H9 (cell line): Measurements from ENCODE around the gene ELP6. TPM values are rescaled to one million over a fixed set of nuclear protein-coding genes. Genes with fewer than 3 reads are reported as not detected.
"Not testable (repeated sequence)": the region's sequence is repeated elsewhere in the genome, so short reads cannot be mapped to it uniquely, and the experiment has no call there.

Source experiments
- DNase-seq: peaks from one replicate; pipeline ENCODE4 v3.0.0-alpha.2; 2017
- H2AFZ ChIP-seq: one replicate; pipeline ENCODE4 v1.6.1; 2013; ENCODE audit warnings: mild to moderate bottlenecking, low read length, control low read depth, moderate library complexity
- H2AK5ac ChIP-seq: 2 replicates; pipeline ENCODE4 v1.6.1; 2013; ENCODE audit warnings: low read length, control low read depth, mixed read lengths; ENCODE audit not compliant: insufficient read length
- H2BK120ac ChIP-seq: one replicate; pipeline ENCODE4 v1.6.1; 2013; ENCODE audit warnings: low read depth, mild to moderate bottlenecking, low read length, control low read depth, inconsistent platforms; ENCODE audit not compliant: poor library complexity, severe bottlenecking
- H2BK12ac ChIP-seq: 2 replicates; pipeline ENCODE4 v1.6.1; 2013; ENCODE audit warnings: low read length, control low read depth, mixed read lengths, low read depth; ENCODE audit not compliant: insufficient read length
- H2BK15ac ChIP-seq: 2 replicates; pipeline ENCODE4 v1.6.1; 2013; ENCODE audit warnings: low read depth, low read length, control low read depth
- H2BK20ac ChIP-seq: one replicate; pipeline ENCODE4 v1.6.1; 2013; ENCODE audit warnings: low read depth, mild to moderate bottlenecking, low read length, control low read depth, inconsistent platforms; ENCODE audit not compliant: poor library complexity, severe bottlenecking
- H2BK5ac ChIP-seq: 2 replicates; pipeline ENCODE4 v1.6.1; 2013; ENCODE audit warnings: low read length, control low read depth, mixed read lengths; ENCODE audit not compliant: insufficient read length
- H3K14ac ChIP-seq: 2 replicates; pipeline ENCODE4 v1.6.1; 2013; ENCODE audit warnings: low read length, control low read depth; ENCODE audit not compliant: insufficient read depth
- H3K18ac ChIP-seq: 2 replicates; pipeline ENCODE4 v1.6.1; 2013; ENCODE audit warnings: low read depth, mild to moderate bottlenecking, mixed read lengths, low read length, control low read depth; ENCODE audit not compliant: insufficient read length
- H3K23ac ChIP-seq: 2 replicates; pipeline ENCODE4 v1.6.1; 2013; ENCODE audit warnings: low read length, control low read depth, mixed read lengths, low read depth; ENCODE audit not compliant: insufficient read length
- H3K23me2 ChIP-seq: 2 replicates; pipeline ENCODE4 v1.6.1; 2013; ENCODE audit warnings: low read depth, mild to moderate bottlenecking, mixed read lengths, low read length, control low read depth; ENCODE audit not compliant: insufficient read length, poor library complexity, severe bottlenecking
- H3K27ac ChIP-seq: 2 replicates; pipeline ENCODE4 v1.5.1; 2013; ENCODE audit warnings: low read length, control low read depth, mixed read lengths, low read depth; ENCODE audit not compliant: insufficient read length
- H3K27me3 ChIP-seq: 2 replicates; pipeline ENCODE4 v1.6.1; 2013; ENCODE audit warnings: low read length, control low read depth, inconsistent platforms; ENCODE audit not compliant: insufficient read depth
- H3K4ac ChIP-seq: 2 replicates; pipeline ENCODE4 v1.6.1; 2013; ENCODE audit warnings: low read depth, mild to moderate bottlenecking, control low read depth, inconsistent platforms, low read length, moderate library complexity
- H3K4me1 ChIP-seq: 2 replicates; pipeline ENCODE4 v1.6.1; 2013; ENCODE audit warnings: low read length, control low read depth, inconsistent platforms; ENCODE audit not compliant: insufficient read depth
- H3K4me2 ChIP-seq: 2 replicates; pipeline ENCODE4 v1.6.1; 2013; ENCODE audit warnings: low read length, control low read depth, mixed read lengths; ENCODE audit not compliant: insufficient read length, insufficient read depth
- H3K56ac ChIP-seq: 2 replicates; pipeline ENCODE4 v1.6.1; 2013; ENCODE audit warnings: low read depth, mild to moderate bottlenecking, mixed read lengths, low read length, control low read depth; ENCODE audit not compliant: insufficient read length
- H3K79me1 ChIP-seq: 2 replicates; pipeline ENCODE4 v1.6.1; 2013; ENCODE audit warnings: low read depth, mild to moderate bottlenecking, moderate library complexity, low read length, control low read depth, inconsistent platforms; ENCODE audit not compliant: insufficient read depth, poor library complexity, severe bottlenecking
- H3K79me2 ChIP-seq: 2 replicates; pipeline ENCODE4 v1.6.1; 2013; ENCODE audit warnings: low read length, control low read depth, inconsistent platforms; ENCODE audit not compliant: insufficient read depth
- H3K9ac ChIP-seq: 2 replicates; pipeline ENCODE4 v1.6.1; 2013; ENCODE audit warnings: low read length, control low read depth, mixed read lengths; ENCODE audit not compliant: insufficient read length; ENCODE audit errors: extremely low read depth
- H3K9me3 ChIP-seq: one replicate; pipeline ENCODE4 v1.6.1; 2013; ENCODE audit warnings: low read depth, low read length, inconsistent platforms; ENCODE audit not compliant: control insufficient read depth
- H3T11ph ChIP-seq: one replicate; pipeline ENCODE4 v1.6.1; 2013; ENCODE audit warnings: mild to moderate bottlenecking, low read length, control low read depth, inconsistent platforms
- H4K20me1 ChIP-seq: one replicate; pipeline ENCODE4 v1.6.1; 2013; ENCODE audit not compliant: control insufficient read depth, insufficient read length, insufficient read depth
- H4K5ac ChIP-seq: 2 replicates; pipeline ENCODE4 v1.6.1; 2013; ENCODE audit warnings: low read depth, mild to moderate bottlenecking, mixed read lengths, low read length, control low read depth; ENCODE audit not compliant: insufficient read length
- H4K8ac ChIP-seq: replicated peaks from 2 replicates; pipeline ENCODE4 v1.6.1; 2013; ENCODE audit warnings: low read length, control low read depth, mixed read lengths, low read depth; ENCODE audit not compliant: insufficient read length
- H4K91ac ChIP-seq: 2 replicates; pipeline ENCODE4 v1.6.1; 2013; ENCODE audit warnings: low read depth, mild to moderate bottlenecking, moderate library complexity, mixed read lengths, low read length, control low read depth; ENCODE audit not compliant: insufficient read length
- H3K27ac Mint-ChIP-seq, 3 experiments: 2 replicates in 2 of 3; 3 replicates in 1 of 3; pipeline ENCODE4 v1.8.0; 2020 to 2021; ENCODE audit warnings: mixed read lengths in 3 of 3, mild to moderate bottlenecking in 1 of 3, moderate library complexity in 1 of 3
- H3K27me3 Mint-ChIP-seq: 2 replicates; pipeline ENCODE4 v1.8.0; 2021; ENCODE audit warnings: low read depth, mild to moderate bottlenecking, moderate library complexity, mixed read lengths
- H3K36me3 Mint-ChIP-seq, 3 experiments: 2 replicates in 2 of 3; 3 replicates in 1 of 3; pipeline ENCODE4 v1.8.0; 2020 to 2021; ENCODE audit warnings: low read depth in 3 of 3, mixed read lengths in 3 of 3; ENCODE audit not compliant: insufficient read depth in 1 of 3
- H3K4me1 Mint-ChIP-seq, 2 experiments: 2 replicates each; pipeline ENCODE4 v1.8.0; 2020; ENCODE audit warnings: mixed read lengths in 2 of 2
- H3K4me3 Mint-ChIP-seq, 2 experiments: 2 replicates in 1 of 2; 3 replicates in 1 of 2; pipeline ENCODE4 v1.8.0; 2020 to 2021; ENCODE audit warnings: mild to moderate bottlenecking in 2 of 2, mixed read lengths in 2 of 2, moderate library complexity in 1 of 2
- H3K9me3 Mint-ChIP-seq, 2 experiments: 2 replicates in 1 of 2; 3 replicates in 1 of 2; pipeline ENCODE4 v1.8.0; 2020; ENCODE audit warnings: mild to moderate bottlenecking in 2 of 2, mixed read lengths in 2 of 2, moderate library complexity in 1 of 2
- WGBS: extraction: QIAGEN DNeasy Blood & Tissue Kit; methylation state at CpG from one replicate; pipeline ENCODE4 v1.1.7; 2013; ENCODE audit warnings: missing lambda C conversion rate, low lambda C conversion rate, mixed read lengths; ENCODE audit not compliant: insufficient read length; ENCODE audit errors: extremely low coverage; 5-methylcytosine and 5-hydroxymethylcytosine counted together
- total RNA-seq: library from RNA; stranded (reverse); gene quantifications from 2 replicates; pipeline ENCODE4 v1.2.1, GENCODE V29; 2021
- TF ChIP-seq, protein P1 (sequence below): fragments of 200-600 bp; sonication (generic); conservative IDR thresholded peaks from 3 replicates; pipeline ENCODE4 v1.8.0; 2021; ENCODE audit warnings: antibody characterized with exemption, mild to moderate bottlenecking

ELP6 gene
- total RNA-seq, 1 experiment from 2014 or later = 53.9 TPM

DNA sequence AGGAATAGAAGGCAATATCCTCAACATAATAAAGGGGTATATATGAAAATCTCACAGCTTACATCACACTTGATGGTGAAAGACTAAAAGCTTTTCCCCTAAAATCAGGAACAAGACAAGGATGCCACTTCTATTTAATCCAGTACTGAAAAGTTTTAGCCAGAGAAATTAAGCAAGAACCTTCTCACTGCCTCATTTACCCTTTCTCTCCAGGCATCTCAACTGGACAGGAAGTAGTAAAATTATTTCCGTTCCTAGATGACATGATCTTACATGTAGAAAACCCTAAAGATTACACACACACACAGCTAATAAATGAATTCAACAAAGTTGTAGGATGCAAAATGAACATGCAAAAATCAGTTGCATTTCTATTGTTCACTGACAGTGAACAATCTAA lies 48.9 kb downstream of the ELP6 start:
- H3K4me2 ChIP-seq = no peak overlapping the region
- TF ChIP-seq, protein P1, sequence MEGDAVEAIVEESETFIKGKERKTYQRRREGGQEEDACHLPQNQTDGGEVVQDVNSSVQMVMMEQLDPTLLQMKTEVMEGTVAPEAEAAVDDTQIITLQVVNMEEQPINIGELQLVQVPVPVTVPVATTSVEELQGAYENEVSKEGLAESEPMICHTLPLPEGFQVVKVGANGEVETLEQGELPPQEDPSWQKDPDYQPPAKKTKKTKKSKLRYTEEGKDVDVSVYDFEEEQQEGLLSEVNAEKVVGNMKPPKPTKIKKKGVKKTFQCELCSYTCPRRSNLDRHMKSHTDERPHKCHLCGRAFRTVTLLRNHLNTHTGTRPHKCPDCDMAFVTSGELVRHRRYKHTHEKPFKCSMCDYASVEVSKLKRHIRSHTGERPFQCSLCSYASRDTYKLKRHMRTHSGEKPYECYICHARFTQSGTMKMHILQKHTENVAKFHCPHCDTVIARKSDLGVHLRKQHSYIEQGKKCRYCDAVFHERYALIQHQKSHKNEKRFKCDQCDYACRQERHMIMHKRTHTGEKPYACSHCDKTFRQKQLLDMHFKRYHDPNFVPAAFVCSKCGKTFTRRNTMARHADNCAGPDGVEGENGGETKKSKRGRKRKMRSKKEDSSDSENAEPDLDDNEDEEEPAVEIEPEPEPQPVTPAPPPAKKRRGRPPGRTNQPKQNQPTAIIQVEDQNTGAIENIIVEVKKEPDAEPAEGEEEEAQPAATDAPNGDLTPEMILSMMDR = no peak
- H3K9me3 ChIP-seq = no peaks in the 10 kb centered on the region

DNA sequence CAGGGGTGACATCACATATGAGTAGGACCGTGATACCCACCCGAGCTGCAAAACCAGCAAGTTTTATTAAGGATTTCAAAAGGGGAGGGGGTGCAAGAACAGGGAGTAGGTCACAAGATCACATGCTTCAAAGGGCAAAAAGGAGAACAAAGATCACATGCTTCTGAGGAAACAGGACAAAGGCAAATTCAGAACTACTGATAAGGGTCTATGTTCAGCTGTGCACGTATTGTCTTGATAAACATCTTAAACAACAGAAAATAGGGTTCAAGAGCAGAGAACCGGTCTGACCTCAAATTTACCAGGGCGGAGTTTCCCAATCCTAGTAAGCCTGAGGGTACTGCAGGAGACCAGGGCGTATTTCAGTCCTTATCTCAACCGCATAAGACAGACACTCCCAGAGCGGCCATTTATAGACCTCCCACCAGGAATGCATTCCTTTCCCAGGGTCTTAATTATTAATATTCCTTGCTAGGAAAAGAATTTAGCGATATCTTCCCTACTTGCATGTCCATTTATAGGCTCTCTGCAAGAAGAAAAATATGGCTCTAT lies 53.9 kb downstream of the ELP6 start:
- H2BK120ac ChIP-seq, H2BK20ac ChIP-seq, H2AFZ ChIP-seq, H3K56ac ChIP-seq, DNase-seq, H3K27ac Mint-ChIP-seq, H4K91ac ChIP-seq, H2AK5ac ChIP-seq, H3K4ac ChIP-seq, H3K79me1 ChIP-seq, H3T11ph ChIP-seq, H4K8ac ChIP-seq, H2BK12ac ChIP-seq, H3K4me1 Mint-ChIP-seq, H4K20me1 ChIP-seq, H4K5ac ChIP-seq, H3K27me3 ChIP-seq, H3K79me2 ChIP-seq, H3K27me3 Mint-ChIP-seq, H3K27ac ChIP-seq, H3K9ac ChIP-seq, H3K4me3 Mint-ChIP-seq, H3K14ac ChIP-seq, H3K4me2 ChIP-seq, H3K23ac ChIP-seq, H3K9me3 ChIP-seq, H3K23me2 ChIP-seq, H2BK15ac ChIP-seq, H3K18ac ChIP-seq, H3K4me1 ChIP-seq, H2BK5ac ChIP-seq: not testable (repeated sequence)
- Mint-ChIP-seq H3K36me3 (peaks cover 15 to 16% (median 15%) of the 10 kb centered on the region in 3 experiments), H3K9me3 (peaks cover 5 to 11% of the 10 kb centered on the region in 2 experiments; a peak in 4 of 5 replicates)
- no CpG with 5 or more reads among the region's 9 CpGs for WGBS

More for the DNA sequence above, 48.9 kb downstream of the ELP6 start:
- no peak overlapping the region for H3K27ac ChIP-seq
- no peak overlapping the region for H2BK5ac ChIP-seq
- no peaks in the 10 kb centered on the region for H3K4me1 ChIP-seq
- H3K9me3 Mint-ChIP-seq = peaks cover under 1 to 8% of the 10 kb centered on the region in 2 experiments; a peak in 4 of 5 replicates
- peaks cover 11% of the 10 kb centered on the region; the same call in 1 of the 2 replicates for H3K79me2 ChIP-seq
- no peak overlapping the region for H4K91ac ChIP-seq
- H3K79me1 ChIP-seq = peaks cover 11% of the 10 kb centered on the region
- H3K27me3 ChIP-seq = no peaks in the 10 kb centered on the region
- no peak overlapping the region for H2BK12ac ChIP-seq
- H3K18ac ChIP-seq = no peak overlapping the region
- H4K8ac ChIP-seq = no peak overlapping the region
- no peak overlapping the region for H2BK120ac ChIP-seq
- no peak overlapping the region for H2AK5ac ChIP-seq
- no peak overlapping the region for H3K56ac ChIP-seq
- WGBS = no CpG with 5 or more reads among the region's 1 CpG
- H4K5ac ChIP-seq = no peak overlapping the region
- H3K4me1 Mint-ChIP-seq = peaks cover 6 to 7% of the 10 kb centered on the region in 2 experiments
- H3K4ac ChIP-seq = no peak overlapping the region
- no peak overlapping the region for H3K23ac ChIP-seq
- no peaks in the 10 kb centered on the region for H3K23me2 ChIP-seq
- no peak overlapping the region for H3K27ac Mint-ChIP-seq
- no peaks in the 10 kb centered on the region for H4K20me1 ChIP-seq
- H2BK20ac ChIP-seq = no peak overlapping the region
- no peak overlapping the region for H2AFZ ChIP-seq
- H3K14ac ChIP-seq = no peak overlapping the region
- H3T11ph ChIP-seq = no peak overlapping the region
- no peak for DNase-seq
- no peaks in the 10 kb centered on the region for H3K27me3 Mint-ChIP-seq
- H3K9ac ChIP-seq = no peak overlapping the region
- H2BK15ac ChIP-seq = no peak overlapping the region
- peaks cover 15 to 26% (median 22%) of the 10 kb centered on the region in 3 experiments for H3K36me3 Mint-ChIP-seq
- H3K4me3 Mint-ChIP-seq = no peak overlapping the region
